ENCODE data around the gene ANKRD33.

The ANKRD33 gene

GRCh38 chr12:51937926-51938325, 50.0 kb downstream of the ANKRD33 start:
- in situ Hi-C loops (cut with MboI; ENCODE audit: low sequenced_read_pairs) = no loop called here

GRCh38 chr12:51938726-51939125, 50.8 kb downstream of the ANKRD33 start:
- in situ Hi-C loops (cut with MboI; ENCODE audit: low sequenced_read_pairs) = no loop called here

- in situ Hi-C loops (cut with MboI; ENCODE audit: low sequenced_read_pairs) = no loop called here
Observed at GRCh38 chr12:51941011-51941581, 53.2 kb downstream of the ANKRD33 start.
